Endothelial cell of umbilical vein (primary cell): Measurements from ENCODE around the gene TBC1D7. TPM values are rescaled to one million over a fixed set of nuclear protein-coding genes. Genes with fewer than 3 reads are reported as not detected.

Experiments
- BruUV-seq: library from RNA; stranded (reverse); fragments of 400-500 nt; replicated peaks from 2 replicates; lab custom pipeline; 2021; lab: Mats Ljungman, UMichigan
- CTCF ChIA-PET: fragments of 300-600, 350-600 bp; sonication (Branson Sonifier 250); formaldehyde crosslinking; loops from one replicate; lab custom pipeline; 2021; ENCODE audit warnings: antibody characterized with exemption, inconsistent platforms; lab: Charles Lee
- POLR2A ChIA-PET: fragments of 300-600, 350-600 bp; sonication (Branson Sonifier 250); formaldehyde crosslinking; loops from one replicate; lab custom pipeline; 2021; ENCODE audit warnings: antibody characterized with exemption, inconsistent platforms; lab: Charles Lee
- DNase-seq: peaks from one replicate; pipeline ENCODE4 v3.0.0-alpha.2; 2011; ENCODE audit warnings: low read depth, low spot score
- FAIRE-seq: peaks from 2 replicates; lab custom pipeline; 2011; peaks lifted over from hg19 to GRCh38; lab: Jason Lieb, UNC
- H2AFZ ChIP-seq: 2 replicates; pipeline ENCODE4 v1.6.0; 2012; ENCODE audit warnings: low read depth, low read length, control low read depth, inconsistent platforms
- H3K27ac ChIP-seq: 2 replicates; pipeline ENCODE4 v1.5.1; 2011; ENCODE audit warnings: low read depth, mild to moderate bottlenecking, control low read depth, low read length, moderate library complexity; ENCODE audit not compliant: insufficient read depth
- H3K27me3 ChIP-seq, 2 experiments: 2 replicates each; pipeline versions ENCODE4 v1.6.0 to v1.6.1; 2011; ENCODE audit warnings: low read length in 2 of 2, mixed read lengths in 1 of 2; ENCODE audit not compliant: control insufficient read depth in 2 of 2, insufficient read depth in 2 of 2
- H3K36me3 ChIP-seq, 2 experiments: 2 replicates in 1 of 2; 3 replicates in 1 of 2; pipeline ENCODE4 v1.5.1; 2011; ENCODE audit warnings: low read length in 2 of 2, mild to moderate bottlenecking in 1 of 2, moderate library complexity in 1 of 2; ENCODE audit not compliant: control insufficient read depth in 2 of 2, insufficient read depth in 2 of 2; ENCODE audit errors: extremely low read depth in 1 of 2
- H3K4me1 ChIP-seq: 3 replicates; pipeline ENCODE4 v1.5.1; 2011; ENCODE audit warnings: mild to moderate bottlenecking, low read length; ENCODE audit not compliant: control insufficient read depth, insufficient read depth; ENCODE audit errors: extremely low read depth
- H3K4me2 ChIP-seq: 2 replicates; pipeline ENCODE4 v1.6.1; 2011; ENCODE audit warnings: low read length, control low read depth, mixed read lengths; ENCODE audit not compliant: insufficient read depth
- H3K4me3 ChIP-seq, 3 experiments: fragments of 200-600 bp in 1 of 3; sonication (generic), shearing (Covaris generic) in 1 of 3; replicated peaks in 1 of 3; 2 replicates each; pipeline ENCODE4 v1.5.1; 2011 to 2016; ENCODE audit warnings: control low read depth in 3 of 3, low read length in 3 of 3, mild to moderate bottlenecking in 2 of 3, inconsistent platforms in 1 of 3, low read depth in 1 of 3, moderate library complexity in 1 of 3; ENCODE audit not compliant: insufficient read depth in 1 of 3
- H3K79me2 ChIP-seq: 2 replicates; pipeline ENCODE4 v1.6.0; 2012; ENCODE audit warnings: low read length, inconsistent platforms; ENCODE audit not compliant: control insufficient read depth, insufficient read depth
- H3K9ac ChIP-seq: replicated peaks from 2 replicates; pipeline ENCODE3; 2011; ENCODE audit warnings: low read length, control low read depth; ENCODE audit not compliant: insufficient read depth; ENCODE audit errors: extremely low read depth
- H3K9me1 ChIP-seq: replicated peaks from 3 replicates; pipeline ENCODE4 v1.6.0; 2011; ENCODE audit warnings: mild to moderate bottlenecking, low read length; ENCODE audit not compliant: control insufficient read depth, insufficient read depth; ENCODE audit errors: extremely low read depth
- H3K9me3 ChIP-seq: replicated peaks from 2 replicates; pipeline ENCODE4 v1.5.1; 2012; ENCODE audit warnings: low read length, inconsistent platforms; ENCODE audit not compliant: control insufficient read depth, insufficient read depth
- H4K20me1 ChIP-seq: replicated peaks from 2 replicates; pipeline ENCODE3; 2011; ENCODE audit warnings: mild to moderate bottlenecking, low read length; ENCODE audit not compliant: control insufficient read depth, insufficient read depth; ENCODE audit errors: extremely low read depth
- CTCF ChIP-seq, 2 donors: IDR thresholded peaks; 1 replicate in 1 of 2; 2 replicates in 1 of 2; pipeline ENCODE4 v1.5.1; 2011; ENCODE audit warnings: low read length in 2 of 2, mild to moderate bottlenecking in 2 of 2, moderate library complexity in 2 of 2, control low read depth in 1 of 2, inconsistent platforms in 1 of 2, low read depth in 1 of 2; ENCODE audit not compliant: insufficient read depth in 1 of 2; ENCODE audit errors: extremely low read depth in 1 of 2
- EZH2 ChIP-seq: IDR thresholded peaks from 2 replicates; pipeline ENCODE4 v1.6.1; 2012; ENCODE audit warnings: borderline replicate concordance, low read depth, mild to moderate bottlenecking, moderate library complexity, low read length, inconsistent platforms; ENCODE audit not compliant: severe bottlenecking
- FOS ChIP-seq: IDR thresholded peaks from 2 replicates; pipeline ENCODE4 v1.6.1; 2011; ENCODE audit warnings: mild to moderate bottlenecking, low read length, moderate library complexity, borderline replicate concordance; ENCODE audit not compliant: insufficient read depth
- GATA2 ChIP-seq: IDR thresholded peaks from 2 replicates; pipeline ENCODE4 v1.7.0; 2011; ENCODE audit warnings: low read depth, mild to moderate bottlenecking, moderate library complexity, mixed read lengths, low read length; ENCODE audit not compliant: insufficient read length, insufficient read depth
- JUN ChIP-seq: IDR thresholded peaks from 2 replicates; pipeline ENCODE4 v1.6.1; 2011; ENCODE audit warnings: borderline replicate concordance, low read depth; ENCODE audit not compliant: insufficient read length, insufficient read depth
- MYC ChIP-seq: IDR thresholded peaks from one replicate; pipeline ENCODE4 v1.6.1; 2011; ENCODE audit warnings: mild to moderate bottlenecking, low read depth, low read length
- POLR2A ChIP-seq: IDR thresholded peaks from 2 replicates; pipeline ENCODE4 v1.6.1; 2012; ENCODE audit warnings: low read depth, mild to moderate bottlenecking, control low read depth, low read length
- POLR2AphosphoS5 ChIP-seq: IDR thresholded peaks from 2 replicates; pipeline ENCODE4 v1.6.1; 2012; ENCODE audit warnings: low read depth, mild to moderate bottlenecking, control low read depth, low read length, moderate library complexity; ENCODE audit not compliant: insufficient read depth
- dilution Hi-C: fragments of 300-500 bp; cut with MboI; formaldehyde crosslinking; loops from one replicate; pipeline ENCODE4 v1.15.0; 2019; ENCODE audit warnings: low sequenced_read_pairs; ENCODE audit not compliant: extremely low pct_ligation_motif_present
- intact Hi-C: fragments of 100-400 bp; cut with micrococcal nuclease; formaldehyde crosslinking; loops from one replicate; pipeline ENCODE4 v1.10.0; 2022
- polyA plus RNA-seq, 4 experiments: library from polyadenylated mRNA; depleted of rRNA in 3 of 4; stranded (reverse) in 3 of 4; unstranded in 1 of 4; fragments of >200 nt; gene quantifications; 2 replicates each; pipeline versions ENCODE4 v1.2.1 to v1.2.3, GENCODE V29; 2011 to 2012; ENCODE audit warnings: missing spikeins in 1 of 4
- total RNA-seq: library from RNA; stranded (reverse); gene quantifications from 2 replicates; pipeline ENCODE4 v1.2.3, GENCODE V29; 2021
- TF ChIP-seq, protein P1 (sequence below): IDR thresholded peaks from 2 replicates; pipeline ENCODE4 v1.6.1; 2011; ENCODE audit not compliant: insufficient read depth, insufficient read length

Gene TBC1D7
- total and polyA plus RNA-seq, 2 donors (not counting 3 experiments of a cell fraction or from before 2014, with no cell fraction given), result 26.6 to 28.1 TPM

DNA sequence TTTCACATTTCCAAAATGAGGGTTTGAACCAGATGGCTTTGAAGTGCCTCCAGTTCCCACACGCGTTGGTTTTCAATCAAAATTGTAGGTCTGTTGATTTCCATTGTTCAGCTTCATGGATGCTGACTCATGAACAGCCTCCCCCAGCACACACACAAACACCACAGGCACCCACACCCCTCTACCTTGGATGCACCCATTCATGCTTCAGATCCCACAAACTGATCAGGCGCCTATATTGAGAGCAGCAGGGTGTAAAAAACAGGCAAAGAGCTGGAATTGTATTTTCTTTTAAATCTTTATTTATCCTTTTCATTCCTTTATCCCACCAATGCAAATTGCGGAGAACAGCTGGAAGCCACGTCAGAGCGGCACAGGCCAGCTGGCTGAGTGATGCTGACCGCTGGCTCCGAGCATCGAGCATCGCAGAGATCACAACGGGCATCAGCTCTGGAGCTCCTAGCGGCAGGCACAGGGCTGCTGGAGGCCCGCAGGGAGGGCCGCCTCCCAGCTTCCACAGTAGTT, 29.3 kb upstream of the TBC1D7 start:
- no peak overlapping the region for H3K9ac ChIP-seq
- no peak for FAIRE-seq

More for the DNA sequence above, 29.3 kb upstream of the TBC1D7 start:
- Histone ChIP-seq H2AFZ (no peak overlapping the region), H3K27ac (no peak overlapping the region), H3K36me3 (peaks cover 0 to 2% of the 10 kb centered on the region in 2 experiments), H3K79me2 (no peaks in the 10 kb centered on the region), H3K9me1 (no peaks in the 10 kb centered on the region), H4K20me1 (no peaks in the 10 kb centered on the region), H3K4me2 (no peak overlapping the region), H3K27me3 (no peaks in the 10 kb centered on the region), H3K9me3 (no peaks in the 10 kb centered on the region), H3K4me3 (no peak overlapping the region), H3K4me1 (peaks cover 32% of the 10 kb centered on the region)
- ChIA-PET CTCF (interaction anchor here (0.7 to 2.2 kb wide), 7 partner anchors 11 to 217 kb away, joined by 3 to 11 read pairs (median 4); partner anchors contain the start of genes GFOD1 and SIRT5), POLR2A (interaction anchor here (0.6 kb wide), 1 partner anchor 122 kb away, joined by 3 read pairs; no protein-coding TSS in a partner anchor)
- intact Hi-C loops (no loop called here), dilution Hi-C loops (no loop called here)
- no peak for DNase-seq
- no TSS peak for BruUV-seq
- TF ChIP-seq, protein P1, sequence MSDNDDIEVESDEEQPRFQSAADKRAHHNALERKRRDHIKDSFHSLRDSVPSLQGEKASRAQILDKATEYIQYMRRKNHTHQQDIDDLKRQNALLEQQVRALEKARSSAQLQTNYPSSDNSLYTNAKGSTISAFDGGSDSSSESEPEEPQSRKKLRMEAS, result no peak
- TF ChIP-seq POLR2AphosphoS5 (no peak), GATA2 (no peak), POLR2A (no peak), EZH2 (no peak), FOS (no peak), JUN (no peak), CTCF (IDR thresholded peaks at IDR 0.05; ENCODE audit: extremely low read depth in 1 of 2, insufficient read depth in 1 of 2, low read depth in 1 of 2, low read length in 2 of 2) (no peak), MYC (no peak)
